ENCODE data around the gene KAT7.

KAT7 gene

GRCh38 chr17:49788478-49789242 is at the start of gene KAT7:
Gene KAT7 (plus strand): TSS chr17:49788681. CDS start chr17:49788835, 154 bp downstream.
- Histone ChIP-seq H3K4me1 (ENCODE audit: control insufficient read depth in 1 of 2, insufficient read depth in 2 of 2, low read length in 2 of 2) (peaks cover 18 to 21% of the 10 kb centered on the region in 2 donors), H3K27ac (ENCODE audit: low read depth, low read length) (peak within 1 kb of the TSS; percentile 98), H3K9ac (ENCODE audit: low read depth in 1 of 2, low read length in 2 of 2) (peak within 1 kb of the TSS; percentile 97 to 98), H3K27me3 (ENCODE audit: control insufficient read depth in 1 of 2, insufficient read depth in 2 of 2, low read length in 2 of 2) (no peaks in the 10 kb centered on the region), H3K36me3 (ENCODE audit: control insufficient read depth in 1 of 2, insufficient read depth in 2 of 2, low read length in 2 of 2) (peaks cover 10 to 20% of the 10 kb centered on the region in 2 donors), H3K9me3 (ENCODE audit: control insufficient read depth in 1 of 2, low read length in 2 of 2) (no peaks in the 10 kb centered on the region), H3K4me3 (ENCODE audit: low read depth in 1 of 2, low read length in 2 of 2) (peak within 1 kb of the TSS; percentile 96 to 97)

GRCh38 chr17:49739641-49740271 is 48.7 kb upstream of the KAT7 start:
- peak overlapping the region; percentile 2 to 53 for H3K4me3 ChIP-seq (ENCODE audit: low read depth in 1 of 2, low read length in 2 of 2)
- H3K9me3 ChIP-seq (ENCODE audit: control insufficient read depth in 1 of 2, low read length in 2 of 2): no peaks in the 10 kb centered on the region
- H3K27me3 ChIP-seq (ENCODE audit: control insufficient read depth in 1 of 2, insufficient read depth in 2 of 2, low read length in 2 of 2): no peaks in the 10 kb centered on the region
- no peaks in the 10 kb centered on the region for H3K36me3 ChIP-seq (ENCODE audit: control insufficient read depth in 1 of 2, insufficient read depth in 2 of 2, low read length in 2 of 2)
- peak overlapping the region in 1 of 2 donors; percentile 18 for H3K9ac ChIP-seq (ENCODE audit: low read depth in 1 of 2, low read length in 2 of 2)
- peak overlapping the region; percentile 58 for H3K27ac ChIP-seq (ENCODE audit: low read depth, low read length)
- peaks cover 33 to 45% of the 10 kb centered on the region in 2 donors for H3K4me1 ChIP-seq (ENCODE audit: control insufficient read depth in 1 of 2, insufficient read depth in 2 of 2, low read length in 2 of 2)

GRCh38 chr17:49741009-49741691 is 47.3 kb upstream of the KAT7 start:
- H3K4me3 ChIP-seq (ENCODE audit: low read depth in 1 of 2, low read length in 2 of 2): peak overlapping the region; percentile 24 to 53
- H3K9me3 ChIP-seq (ENCODE audit: control insufficient read depth in 1 of 2, low read length in 2 of 2): no peaks in the 10 kb centered on the region
- H3K27me3 ChIP-seq (ENCODE audit: control insufficient read depth in 1 of 2, insufficient read depth in 2 of 2, low read length in 2 of 2): no peaks in the 10 kb centered on the region
- peak overlapping the region; percentile 33 to 61 for H3K9ac ChIP-seq (ENCODE audit: low read depth in 1 of 2, low read length in 2 of 2)
- peaks cover 44 to 57% of the 10 kb centered on the region in 2 donors for H3K4me1 ChIP-seq (ENCODE audit: control insufficient read depth in 1 of 2, insufficient read depth in 2 of 2, low read length in 2 of 2)
- H3K27ac ChIP-seq (ENCODE audit: low read depth, low read length): peak overlapping the region; percentile 66
- no peaks in the 10 kb centered on the region for H3K36me3 ChIP-seq (ENCODE audit: control insufficient read depth in 1 of 2, insufficient read depth in 2 of 2, low read length in 2 of 2)

GRCh38 chr17:49741692-49742076 is 46.8 kb upstream of the KAT7 start:
- Histone ChIP-seq H3K9ac (ENCODE audit: low read depth in 1 of 2, low read length in 2 of 2) (no peak overlapping the region), H3K36me3 (ENCODE audit: control insufficient read depth in 1 of 2, insufficient read depth in 2 of 2, low read length in 2 of 2) (no peaks in the 10 kb centered on the region), H3K4me3 (ENCODE audit: low read depth in 1 of 2, low read length in 2 of 2) (no peak overlapping the region), H3K4me1 (ENCODE audit: control insufficient read depth in 1 of 2, insufficient read depth in 2 of 2, low read length in 2 of 2) (peaks cover 44 to 57% of the 10 kb centered on the region in 2 donors), H3K27me3 (ENCODE audit: control insufficient read depth in 1 of 2, insufficient read depth in 2 of 2, low read length in 2 of 2) (no peaks in the 10 kb centered on the region), H3K9me3 (ENCODE audit: control insufficient read depth in 1 of 2, low read length in 2 of 2) (no peaks in the 10 kb centered on the region), H3K27ac (ENCODE audit: low read depth, low read length) (no peak overlapping the region)

GRCh38 chr17:49742166-49742638 is 46.3 kb upstream of the KAT7 start:
- Histone ChIP-seq H3K9ac (ENCODE audit: low read depth in 1 of 2, low read length in 2 of 2) (no peak overlapping the region), H3K27me3 (ENCODE audit: control insufficient read depth in 1 of 2, insufficient read depth in 2 of 2, low read length in 2 of 2) (no peaks in the 10 kb centered on the region), H3K9me3 (ENCODE audit: control insufficient read depth in 1 of 2, low read length in 2 of 2) (no peaks in the 10 kb centered on the region), H3K4me1 (ENCODE audit: control insufficient read depth in 1 of 2, insufficient read depth in 2 of 2, low read length in 2 of 2) (peaks cover 45 to 58% of the 10 kb centered on the region in 2 donors), H3K4me3 (ENCODE audit: low read depth in 1 of 2, low read length in 2 of 2) (peak overlapping the region in 1 of 2 donors; percentile 15), H3K36me3 (ENCODE audit: control insufficient read depth in 1 of 2, insufficient read depth in 2 of 2, low read length in 2 of 2) (no peaks in the 10 kb centered on the region), H3K27ac (ENCODE audit: low read depth, low read length) (no peak overlapping the region)

GRCh38 chr17:49745175-49746139 is 43.0 kb upstream of the KAT7 start:
- H3K27ac ChIP-seq (ENCODE audit: low read depth, low read length): no peak overlapping the region
- H3K4me1 ChIP-seq (ENCODE audit: control insufficient read depth in 1 of 2, insufficient read depth in 2 of 2, low read length in 2 of 2): peaks cover 49 to 50% of the 10 kb centered on the region in 2 donors
- no peaks in the 10 kb centered on the region for H3K9me3 ChIP-seq (ENCODE audit: control insufficient read depth in 1 of 2, low read length in 2 of 2)
- H3K4me3 ChIP-seq (ENCODE audit: low read depth in 1 of 2, low read length in 2 of 2): peak overlapping the region in 1 of 2 donors; percentile 3
- H3K27me3 ChIP-seq (ENCODE audit: control insufficient read depth in 1 of 2, insufficient read depth in 2 of 2, low read length in 2 of 2): no peaks in the 10 kb centered on the region
- no peak overlapping the region for H3K9ac ChIP-seq (ENCODE audit: low read depth in 1 of 2, low read length in 2 of 2)
- H3K36me3 ChIP-seq (ENCODE audit: control insufficient read depth in 1 of 2, insufficient read depth in 2 of 2, low read length in 2 of 2): no peaks in the 10 kb centered on the region

GRCh38 chr17:49746791-49747490 is 41.5 kb upstream of the KAT7 start:
- Histone ChIP-seq H3K4me3 (ENCODE audit: low read depth in 1 of 2, low read length in 2 of 2) (peak overlapping the region in 1 of 2 donors; percentile 32), H3K27me3 (ENCODE audit: control insufficient read depth in 1 of 2, insufficient read depth in 2 of 2, low read length in 2 of 2) (no peaks in the 10 kb centered on the region), H3K36me3 (ENCODE audit: control insufficient read depth in 1 of 2, insufficient read depth in 2 of 2, low read length in 2 of 2) (no peaks in the 10 kb centered on the region), H3K27ac (ENCODE audit: low read depth, low read length) (no peak overlapping the region), H3K4me1 (ENCODE audit: control insufficient read depth in 1 of 2, insufficient read depth in 2 of 2, low read length in 2 of 2) (peaks cover 36 to 40% of the 10 kb centered on the region in 2 donors), H3K9ac (ENCODE audit: low read depth in 1 of 2, low read length in 2 of 2) (peak overlapping the region; percentile 5 to 49), H3K9me3 (ENCODE audit: control insufficient read depth in 1 of 2, low read length in 2 of 2) (no peaks in the 10 kb centered on the region)

- H3K27ac ChIP-seq (ENCODE audit: low read depth, low read length): no peak overlapping the region
- no peaks in the 10 kb centered on the region for H3K27me3 ChIP-seq (ENCODE audit: control insufficient read depth in 1 of 2, insufficient read depth in 2 of 2, low read length in 2 of 2)
- H3K9me3 ChIP-seq (ENCODE audit: control insufficient read depth in 1 of 2, low read length in 2 of 2): no peaks in the 10 kb centered on the region
- H3K4me3 ChIP-seq (ENCODE audit: low read depth in 1 of 2, low read length in 2 of 2): no peak overlapping the region
- H3K9ac ChIP-seq (ENCODE audit: low read depth in 1 of 2, low read length in 2 of 2): no peak overlapping the region
- H3K36me3 ChIP-seq (ENCODE audit: control insufficient read depth in 1 of 2, insufficient read depth in 2 of 2, low read length in 2 of 2): no peaks in the 10 kb centered on the region
- H3K4me1 ChIP-seq (ENCODE audit: control insufficient read depth in 1 of 2, insufficient read depth in 2 of 2, low read length in 2 of 2): peaks cover 33 to 37% of the 10 kb centered on the region in 2 donors
Observed at GRCh38 chr17:49747632-49748031, 40.8 kb upstream of the KAT7 start.

- H3K9me3 ChIP-seq (ENCODE audit: control insufficient read depth in 1 of 2, low read length in 2 of 2): no peaks in the 10 kb centered on the region
Observed at GRCh38 chr17:49748223-49748622, 40.3 kb upstream of the KAT7 start.

More at GRCh38 chr17:49748223-49748622, 40.3 kb upstream of the KAT7 start:
- Histone ChIP-seq H3K27ac (ENCODE audit: low read depth, low read length) (no peak overlapping the region), H3K27me3 (ENCODE audit: control insufficient read depth in 1 of 2, insufficient read depth in 2 of 2, low read length in 2 of 2) (no peaks in the 10 kb centered on the region), H3K9ac (ENCODE audit: low read depth in 1 of 2, low read length in 2 of 2) (peak overlapping the region in 1 of 2 donors; percentile 6), H3K36me3 (ENCODE audit: control insufficient read depth in 1 of 2, insufficient read depth in 2 of 2, low read length in 2 of 2) (no peaks in the 10 kb centered on the region), H3K4me3 (ENCODE audit: low read depth in 1 of 2, low read length in 2 of 2) (no peak overlapping the region), H3K4me1 (ENCODE audit: control insufficient read depth in 1 of 2, insufficient read depth in 2 of 2, low read length in 2 of 2) (peaks cover 28 to 32% of the 10 kb centered on the region in 2 donors)
